Endothelial cell of umbilical vein (primary cell): ENCODE measurements around the gene IMPACT. TPM values are rescaled to one million over a fixed set of nuclear protein-coding genes. Genes with fewer than 3 reads are reported as not detected.

ENCODE experiments used
- BruUV-seq: library from RNA; stranded (reverse); fragments of 400-500 nt; replicated peaks from 2 replicates; lab custom pipeline; 2021; lab: Mats Ljungman, UMichigan
- CTCF ChIA-PET: fragments of 300-600, 350-600 bp; sonication (Branson Sonifier 250); formaldehyde crosslinking; loops from one replicate; lab custom pipeline; 2021; ENCODE audit warnings: antibody characterized with exemption, inconsistent platforms; lab: Charles Lee
- POLR2A ChIA-PET: fragments of 300-600, 350-600 bp; sonication (Branson Sonifier 250); formaldehyde crosslinking; loops from one replicate; lab custom pipeline; 2021; ENCODE audit warnings: antibody characterized with exemption, inconsistent platforms; lab: Charles Lee
- DNase-seq: peaks from one replicate; pipeline ENCODE4 v3.0.0-alpha.2; 2011; ENCODE audit warnings: low read depth, low spot score
- FAIRE-seq: peaks from 2 replicates; lab custom pipeline; 2011; peaks lifted over from hg19 to GRCh38; lab: Jason Lieb, UNC
- H2AFZ ChIP-seq: 2 replicates; pipeline ENCODE4 v1.6.0; 2012; ENCODE audit warnings: low read depth, low read length, control low read depth, inconsistent platforms
- H3K27ac ChIP-seq: 2 replicates; pipeline ENCODE4 v1.5.1; 2011; ENCODE audit warnings: low read depth, mild to moderate bottlenecking, control low read depth, low read length, moderate library complexity; ENCODE audit not compliant: insufficient read depth
- H3K27me3 ChIP-seq, 2 experiments: 2 replicates each; pipeline versions ENCODE4 v1.6.0 to v1.6.1; 2011; ENCODE audit warnings: low read length in 2 of 2, mixed read lengths in 1 of 2; ENCODE audit not compliant: control insufficient read depth in 2 of 2, insufficient read depth in 2 of 2
- H3K36me3 ChIP-seq, 2 experiments: 2 replicates in 1 of 2; 3 replicates in 1 of 2; pipeline ENCODE4 v1.5.1; 2011; ENCODE audit warnings: low read length in 2 of 2, mild to moderate bottlenecking in 1 of 2, moderate library complexity in 1 of 2; ENCODE audit not compliant: control insufficient read depth in 2 of 2, insufficient read depth in 2 of 2; ENCODE audit errors: extremely low read depth in 1 of 2
- H3K4me1 ChIP-seq: 3 replicates; pipeline ENCODE4 v1.5.1; 2011; ENCODE audit warnings: mild to moderate bottlenecking, low read length; ENCODE audit not compliant: control insufficient read depth, insufficient read depth; ENCODE audit errors: extremely low read depth
- H3K4me2 ChIP-seq: 2 replicates; pipeline ENCODE4 v1.6.1; 2011; ENCODE audit warnings: low read length, control low read depth, mixed read lengths; ENCODE audit not compliant: insufficient read depth
- H3K4me3 ChIP-seq, 3 experiments: fragments of 200-600 bp in 1 of 3; sonication (generic), shearing (Covaris generic) in 1 of 3; replicated peaks in 1 of 3; 2 replicates each; pipeline ENCODE4 v1.5.1; 2011 to 2016; ENCODE audit warnings: control low read depth in 3 of 3, low read length in 3 of 3, mild to moderate bottlenecking in 2 of 3, inconsistent platforms in 1 of 3, low read depth in 1 of 3, moderate library complexity in 1 of 3; ENCODE audit not compliant: insufficient read depth in 1 of 3
- H3K79me2 ChIP-seq: 2 replicates; pipeline ENCODE4 v1.6.0; 2012; ENCODE audit warnings: low read length, inconsistent platforms; ENCODE audit not compliant: control insufficient read depth, insufficient read depth
- H3K9ac ChIP-seq: replicated peaks from 2 replicates; pipeline ENCODE3; 2011; ENCODE audit warnings: low read length, control low read depth; ENCODE audit not compliant: insufficient read depth; ENCODE audit errors: extremely low read depth
- H3K9me1 ChIP-seq: replicated peaks from 3 replicates; pipeline ENCODE4 v1.6.0; 2011; ENCODE audit warnings: mild to moderate bottlenecking, low read length; ENCODE audit not compliant: control insufficient read depth, insufficient read depth; ENCODE audit errors: extremely low read depth
- H3K9me3 ChIP-seq: replicated peaks from 2 replicates; pipeline ENCODE4 v1.5.1; 2012; ENCODE audit warnings: low read length, inconsistent platforms; ENCODE audit not compliant: control insufficient read depth, insufficient read depth
- H4K20me1 ChIP-seq: replicated peaks from 2 replicates; pipeline ENCODE3; 2011; ENCODE audit warnings: mild to moderate bottlenecking, low read length; ENCODE audit not compliant: control insufficient read depth, insufficient read depth; ENCODE audit errors: extremely low read depth
- EZH2 ChIP-seq: IDR thresholded peaks from 2 replicates; pipeline ENCODE4 v1.6.1; 2012; ENCODE audit warnings: borderline replicate concordance, low read depth, mild to moderate bottlenecking, moderate library complexity, low read length, inconsistent platforms; ENCODE audit not compliant: severe bottlenecking
- FOS ChIP-seq: IDR thresholded peaks from 2 replicates; pipeline ENCODE4 v1.6.1; 2011; ENCODE audit warnings: mild to moderate bottlenecking, low read length, moderate library complexity, borderline replicate concordance; ENCODE audit not compliant: insufficient read depth
- GATA2 ChIP-seq: IDR thresholded peaks from 2 replicates; pipeline ENCODE4 v1.7.0; 2011; ENCODE audit warnings: low read depth, mild to moderate bottlenecking, moderate library complexity, mixed read lengths, low read length; ENCODE audit not compliant: insufficient read length, insufficient read depth
- JUN ChIP-seq: IDR thresholded peaks from 2 replicates; pipeline ENCODE4 v1.6.1; 2011; ENCODE audit warnings: borderline replicate concordance, low read depth; ENCODE audit not compliant: insufficient read length, insufficient read depth
- MYC ChIP-seq: IDR thresholded peaks from one replicate; pipeline ENCODE4 v1.6.1; 2011; ENCODE audit warnings: mild to moderate bottlenecking, low read depth, low read length
- POLR2A ChIP-seq: IDR thresholded peaks from 2 replicates; pipeline ENCODE4 v1.6.1; 2012; ENCODE audit warnings: low read depth, mild to moderate bottlenecking, control low read depth, low read length
- POLR2AphosphoS5 ChIP-seq: IDR thresholded peaks from 2 replicates; pipeline ENCODE4 v1.6.1; 2012; ENCODE audit warnings: low read depth, mild to moderate bottlenecking, control low read depth, low read length, moderate library complexity; ENCODE audit not compliant: insufficient read depth
- dilution Hi-C: fragments of 300-500 bp; cut with MboI; formaldehyde crosslinking; loops from one replicate; pipeline ENCODE4 v1.15.0; 2019; ENCODE audit warnings: low sequenced_read_pairs; ENCODE audit not compliant: extremely low pct_ligation_motif_present
- intact Hi-C: fragments of 100-400 bp; cut with micrococcal nuclease; formaldehyde crosslinking; loops from one replicate; pipeline ENCODE4 v1.10.0; 2022
- polyA plus RNA-seq, 4 experiments: library from polyadenylated mRNA; depleted of rRNA in 3 of 4; stranded (reverse) in 3 of 4; unstranded in 1 of 4; fragments of >200 nt; gene quantifications; 2 replicates each; pipeline versions ENCODE4 v1.2.1 to v1.2.3, GENCODE V29; 2011 to 2012; ENCODE audit warnings: missing spikeins in 1 of 4
- total RNA-seq: library from RNA; stranded (reverse); gene quantifications from 2 replicates; pipeline ENCODE4 v1.2.3, GENCODE V29; 2021
- TF ChIP-seq, protein P1 (sequence below), 2 donors: IDR thresholded peaks; 1 replicate in 1 of 2; 2 replicates in 1 of 2; pipeline ENCODE4 v1.5.1; 2011; ENCODE audit warnings: low read length in 2 of 2, mild to moderate bottlenecking in 2 of 2, moderate library complexity in 2 of 2, control low read depth in 1 of 2, inconsistent platforms in 1 of 2, low read depth in 1 of 2; ENCODE audit not compliant: insufficient read depth in 1 of 2; ENCODE audit errors: extremely low read depth in 1 of 2
- TF ChIP-seq, protein P2 (sequence below): IDR thresholded peaks from 2 replicates; pipeline ENCODE4 v1.6.1; 2011; ENCODE audit not compliant: insufficient read depth, insufficient read length

The IMPACT gene
- total and polyA plus RNA-seq, 2 donors (not counting 3 experiments of a cell fraction or from before 2014, with no cell fraction given): 15.4 to 28.6 TPM

- no peaks in the 10 kb centered on the region for H3K9me1 ChIP-seq
- no TSS peak for BruUV-seq
- H3K27me3 ChIP-seq: peaks cover 14 to 17% of the 10 kb centered on the region in 2 experiments
- DNase-seq (no peak), FAIRE-seq (no peak)
- H3K27ac ChIP-seq: no peak overlapping the region
- ChIA-PET CTCF (interaction anchor here (0.9 to 11.6 kb wide), 10 partner anchors 12 to 310 kb away, joined by 3 to 355 read pairs (median 12); partner anchors contain the start of gene OSBPL1A), POLR2A (no interaction called here)
- no peak overlapping the region for H3K4me3 ChIP-seq
- H2AFZ ChIP-seq: no peak overlapping the region
- no peaks in the 10 kb centered on the region for H3K4me1 ChIP-seq
- dilution Hi-C loops (no loop called here), intact Hi-C loops (loop anchor here (1.0 kb wide), 2 partner anchors 127 to 240 kb away; no protein-coding TSS in a partner anchor)
- no peaks in the 10 kb centered on the region for H3K79me2 ChIP-seq
- H3K36me3 ChIP-seq: no peaks in the 10 kb centered on the region
- no peak overlapping the region for H3K9ac ChIP-seq
- no peak overlapping the region for H3K4me2 ChIP-seq
- no peaks in the 10 kb centered on the region for H3K9me3 ChIP-seq
- no peak for TF ChIP-seq GATA2
- TF ChIP-seq POLR2AphosphoS5: no peak
- TF ChIP-seq POLR2A: no peak
- TF ChIP-seq EZH2: peak; percentile 50
- TF ChIP-seq FOS: no peak
- TF ChIP-seq, protein P1, sequence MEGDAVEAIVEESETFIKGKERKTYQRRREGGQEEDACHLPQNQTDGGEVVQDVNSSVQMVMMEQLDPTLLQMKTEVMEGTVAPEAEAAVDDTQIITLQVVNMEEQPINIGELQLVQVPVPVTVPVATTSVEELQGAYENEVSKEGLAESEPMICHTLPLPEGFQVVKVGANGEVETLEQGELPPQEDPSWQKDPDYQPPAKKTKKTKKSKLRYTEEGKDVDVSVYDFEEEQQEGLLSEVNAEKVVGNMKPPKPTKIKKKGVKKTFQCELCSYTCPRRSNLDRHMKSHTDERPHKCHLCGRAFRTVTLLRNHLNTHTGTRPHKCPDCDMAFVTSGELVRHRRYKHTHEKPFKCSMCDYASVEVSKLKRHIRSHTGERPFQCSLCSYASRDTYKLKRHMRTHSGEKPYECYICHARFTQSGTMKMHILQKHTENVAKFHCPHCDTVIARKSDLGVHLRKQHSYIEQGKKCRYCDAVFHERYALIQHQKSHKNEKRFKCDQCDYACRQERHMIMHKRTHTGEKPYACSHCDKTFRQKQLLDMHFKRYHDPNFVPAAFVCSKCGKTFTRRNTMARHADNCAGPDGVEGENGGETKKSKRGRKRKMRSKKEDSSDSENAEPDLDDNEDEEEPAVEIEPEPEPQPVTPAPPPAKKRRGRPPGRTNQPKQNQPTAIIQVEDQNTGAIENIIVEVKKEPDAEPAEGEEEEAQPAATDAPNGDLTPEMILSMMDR (IDR thresholded peaks at IDR 0.05; ENCODE audit: extremely low read depth in 1 of 2, insufficient read depth in 1 of 2, low read depth in 1 of 2, low read length in 2 of 2): no peak
- TF ChIP-seq, protein P2, sequence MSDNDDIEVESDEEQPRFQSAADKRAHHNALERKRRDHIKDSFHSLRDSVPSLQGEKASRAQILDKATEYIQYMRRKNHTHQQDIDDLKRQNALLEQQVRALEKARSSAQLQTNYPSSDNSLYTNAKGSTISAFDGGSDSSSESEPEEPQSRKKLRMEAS: no peak
- no peak for TF ChIP-seq JUN
- no peak for TF ChIP-seq MYC
- H4K20me1 ChIP-seq: no peaks in the 10 kb centered on the region
Measured at GRCh38 chr18:24486684-24487083, 60.2 kb downstream of the IMPACT start.
